Upper lobe of left lung (tissue), 6 donors: Measurements from ENCODE around the gene SEPTIN1. TPM values are rescaled to one million over a fixed set of nuclear protein-coding genes. Genes with fewer than 3 reads are reported as not detected.

Experiments
- ATAC-seq, 2 donors: fragments of 200-7000 bp; cut with Tn5 transposase; one replicate each; pipeline ENCODE4 v1.9.1; 2022; ENCODE audit warnings: mild to moderate bottlenecking in 2 of 2, moderate library complexity in 2 of 2; ENCODE audit not compliant: low FRiP score in 2 of 2
- DNase-seq, 2 donors: peaks; one replicate each; pipeline ENCODE4 v3.0.0-alpha.2; 2019 to 2020
- H3K27ac ChIP-seq, 4 donors: fragments of 200-600 bp; sonication (generic); one replicate each; pipeline ENCODE4 v1.5.1; 2016 to 2019
- H3K27me3 ChIP-seq, 4 donors: fragments of 200-600 bp; sonication (generic); one replicate each; pipeline ENCODE4 v1.5.1; 2017 to 2019
- H3K36me3 ChIP-seq, 4 donors: fragments of 200-600 bp; sonication (generic); one replicate each; pipeline ENCODE4 v1.5.1; 2016 to 2019
- H3K4me1 ChIP-seq, 4 donors: fragments of 200-600 bp; sonication (generic); one replicate each; pipeline ENCODE4 v1.5.1; 2018 to 2019
- H3K4me3 ChIP-seq, 4 donors: fragments of 200-600 bp; sonication (generic); one replicate each; pipeline ENCODE4 v1.5.1; 2017 to 2019; ENCODE audit warnings: mild to moderate bottlenecking in 2 of 4, moderate library complexity in 1 of 4
- H3K9me3 ChIP-seq, 4 donors: fragments of 200-600 bp; sonication (generic); one replicate each; pipeline ENCODE4 v1.5.1; 2018 to 2019
- CTCF ChIP-seq, 6 experiments: fragments of 450-650 bp in 4 of 6; fragments of 200-600 bp in 2 of 6; sonication (generic) in 2 of 6; IDR thresholded peaks; one replicate each; pipeline ENCODE4 v1.5.1; 2016 to 2019; ENCODE audit warnings: antibody characterized with exemption in 6 of 6
- EP300 ChIP-seq, 4 donors: sonication (generic); formaldehyde crosslinking; IDR thresholded peaks; one replicate each; pipeline ENCODE4 v1.5.1; 2017; ENCODE audit warnings: antibody characterized with exemption in 4 of 4, control low read depth in 2 of 4
- POLR2A ChIP-seq, 4 donors: fragments of 450-650 bp; IDR thresholded peaks; one replicate each; pipeline ENCODE4 v1.5.1; 2016 to 2017; ENCODE audit warnings: antibody characterized with exemption in 4 of 4, mild to moderate bottlenecking in 2 of 4
- POLR2AphosphoS5 ChIP-seq, 2 donors: sonication (generic); formaldehyde crosslinking; IDR thresholded peaks; one replicate each; pipeline ENCODE4 v1.5.1; 2017; ENCODE audit warnings: antibody characterized with exemption in 2 of 2
- WGBS, 2 donors: methylation state at CpG; one replicate each; pipeline ENCODE4 v1.1.5; 2017 to 2018; 5-methylcytosine and 5-hydroxymethylcytosine counted together
- total RNA-seq, 6 donors: library from RNA; depleted of rRNA in 4 of 6; stranded (reverse); fragments of >200 nt in 4 of 6; gene quantifications; one replicate each; pipeline versions ENCODE4 v1.1.0 to v1.2.1, GENCODE V29; 2016 to 2021
- donor health status: DM: no; HTN: no; CAD: no; lungs with moderate emphysema.
- donor health status: DM: no; HTN: yes; CAD: no; lungs with severe emphysema.

The SEPTIN1 gene
- total RNA-seq, 6 donors from 2014 or later = 3.5 to 13.6 (median 7.1) TPM

DNA sequence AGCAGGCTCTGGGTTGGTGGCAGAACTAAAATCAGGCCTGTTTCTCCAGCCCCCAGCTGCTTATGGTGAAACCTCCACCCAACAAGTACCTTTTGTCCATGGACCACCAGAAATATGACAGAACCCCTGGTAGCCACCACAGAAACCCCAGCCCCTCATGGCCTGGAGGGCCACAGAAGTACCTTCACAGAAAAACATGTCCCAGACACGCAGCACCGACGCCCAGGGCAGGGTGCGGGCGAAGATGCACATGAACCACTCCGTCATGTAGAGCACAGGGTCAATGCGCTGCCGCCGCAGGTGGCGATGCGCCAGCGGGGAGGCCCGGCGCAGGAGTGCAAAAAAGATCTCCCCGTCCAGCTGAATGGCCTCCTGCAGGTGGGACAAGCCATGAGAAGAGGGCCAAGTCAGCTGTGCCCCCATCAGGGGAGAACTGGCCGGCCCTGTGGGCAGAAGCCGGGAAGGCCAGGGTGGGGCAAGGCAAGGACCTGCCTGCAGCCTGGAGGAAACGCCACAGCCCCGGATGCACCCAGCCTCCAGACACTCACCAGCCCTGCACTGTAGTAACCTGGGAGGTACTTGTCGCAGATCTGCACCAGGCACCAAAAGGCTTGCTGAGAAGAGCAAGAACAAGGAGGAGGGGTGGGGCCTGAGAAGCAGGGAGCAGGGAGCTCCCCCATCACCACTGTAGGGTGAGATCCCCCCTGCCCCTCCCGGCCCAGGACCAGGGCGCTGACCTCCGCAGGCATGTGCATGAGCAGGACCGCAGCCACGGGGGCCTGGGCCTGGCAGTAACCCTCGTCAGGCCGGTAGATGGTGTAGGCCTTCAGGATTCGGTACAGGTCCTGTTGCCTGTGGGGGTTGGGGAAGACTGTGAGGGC is 23.1 kb downstream of the SEPTIN1 start:
- H3K4me3 ChIP-seq = no peak overlapping the region
- peaks cover 14 to 28% (median 16%) of the 10 kb centered on the region in 4 donors for H3K4me1 ChIP-seq
- H3K27me3 ChIP-seq = no peaks in the 10 kb centered on the region
- peaks cover 12 to 67% (median 43%) of the 10 kb centered on the region in 4 donors for H3K36me3 ChIP-seq
- no peaks in the 10 kb centered on the region for H3K9me3 ChIP-seq
- DNase-seq (peak in 1 of 2 donors; percentile 80), ATAC-seq (no peak)
- no peak for TF ChIP-seq POLR2A (IDR thresholded peaks at IDR 0.05)
- TF ChIP-seq EP300 (IDR thresholded peaks at IDR 0.05) = no peak
- TF ChIP-seq POLR2AphosphoS5 (IDR thresholded peaks at IDR 0.05) = no peak
- H3K27ac ChIP-seq = no peak overlapping the region
- 92 to 98% methylated on average over 16 to 24 of the region's 28 CpGs for WGBS, 2 donors

DNA sequence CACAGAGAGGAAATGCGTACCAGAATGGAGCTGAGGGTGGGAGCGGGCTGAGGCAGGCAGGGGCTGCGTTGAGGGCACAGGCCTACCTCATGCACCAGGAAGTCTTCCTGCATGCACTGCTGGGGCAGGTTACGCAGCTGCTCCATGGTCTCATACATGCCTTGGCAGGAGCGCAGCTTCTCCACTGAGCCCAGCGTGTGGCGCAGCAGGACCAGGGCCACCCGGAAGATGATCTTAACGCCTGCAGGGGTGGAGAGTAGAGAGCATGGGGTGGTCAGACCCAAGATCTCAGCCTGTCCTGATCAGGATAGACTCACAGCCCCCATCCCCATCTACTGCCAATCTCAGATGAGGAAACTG is 23.8 kb downstream of the SEPTIN1 start:
- Histone ChIP-seq H3K27ac (no peak overlapping the region), H3K4me1 (peaks cover 20 to 34% (median 23%) of the 10 kb centered on the region in 4 donors), H3K9me3 (no peaks in the 10 kb centered on the region), H3K4me3 (no peak overlapping the region), H3K36me3 (peaks cover 12 to 63% (median 42%) of the 10 kb centered on the region in 4 donors), H3K27me3 (no peaks in the 10 kb centered on the region)
- 94% methylated on average over 5 to 9 of the region's 9 CpGs for WGBS, 2 donors
- no peak for ATAC-seq
- TF ChIP-seq CTCF (IDR thresholded peaks at IDR 0.05) (no peak), POLR2A (IDR thresholded peaks at IDR 0.05) (no peak)
- no peak for DNase-seq

DNA sequence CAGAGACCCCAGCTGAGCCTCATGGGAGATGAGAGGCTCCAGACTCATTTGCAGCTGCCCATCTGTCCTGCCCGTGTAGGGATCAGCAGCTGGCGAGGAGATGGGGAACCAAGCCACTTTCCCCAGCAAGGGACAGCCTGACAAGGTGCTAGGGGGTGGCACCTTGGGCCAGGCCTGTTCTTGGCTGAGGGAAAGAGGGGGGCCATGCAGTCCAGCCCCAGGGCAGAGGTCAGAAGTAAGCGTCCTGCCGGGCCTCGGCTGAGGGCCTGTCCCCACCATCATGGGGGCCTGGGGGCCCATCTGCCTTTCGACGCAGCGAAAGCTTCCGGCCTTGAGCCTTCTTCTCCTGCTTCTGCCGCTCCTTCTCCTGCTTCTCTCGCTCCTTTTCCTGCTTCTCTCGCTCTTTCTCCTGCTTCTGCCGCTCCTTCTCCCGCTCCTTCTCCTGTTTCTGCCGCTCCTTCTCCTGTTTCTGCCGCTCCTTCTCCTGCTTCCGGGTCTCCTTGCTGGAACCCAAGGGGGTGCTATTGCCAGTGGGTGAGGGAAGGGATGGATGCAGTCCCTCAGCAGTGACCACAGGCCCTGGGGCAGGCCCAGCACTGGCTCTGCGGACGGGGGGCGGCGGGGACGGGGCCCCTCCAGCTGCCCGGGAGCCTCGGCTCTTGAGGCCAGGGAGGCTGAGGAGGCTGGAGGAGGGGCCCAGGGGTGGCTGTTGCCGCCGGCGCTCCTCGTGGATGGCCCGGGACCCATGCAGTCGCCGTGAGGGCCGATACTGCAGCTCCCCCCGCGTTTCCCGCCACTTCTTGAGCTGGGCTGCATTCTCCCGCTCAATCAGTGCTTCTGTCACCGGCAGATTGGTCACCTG is 24.4 kb downstream of the SEPTIN1 start:
- 84 to 90% methylated on average over 18 to 30 of the region's 37 CpGs for WGBS, 2 donors
- H3K9me3 ChIP-seq = no peaks in the 10 kb centered on the region
- H3K36me3 ChIP-seq = peaks cover 13 to 63% (median 46%) of the 10 kb centered on the region in 4 donors
- no peak for TF ChIP-seq CTCF (IDR thresholded peaks at IDR 0.05)
- TF ChIP-seq EP300 (IDR thresholded peaks at IDR 0.05) = no peak
- TF ChIP-seq POLR2AphosphoS5 (IDR thresholded peaks at IDR 0.05) = no peak
- TF ChIP-seq POLR2A (IDR thresholded peaks at IDR 0.05) = no peak
- H3K4me3 ChIP-seq = no peak overlapping the region
- ATAC-seq = no peak
- H3K27me3 ChIP-seq = no peaks in the 10 kb centered on the region
- no peak overlapping the region for H3K27ac ChIP-seq
- H3K4me1 ChIP-seq = peaks cover 26 to 41% (median 28%) of the 10 kb centered on the region in 4 donors
- peak in 1 of 2 donors; percentile 78 for DNase-seq

DNA sequence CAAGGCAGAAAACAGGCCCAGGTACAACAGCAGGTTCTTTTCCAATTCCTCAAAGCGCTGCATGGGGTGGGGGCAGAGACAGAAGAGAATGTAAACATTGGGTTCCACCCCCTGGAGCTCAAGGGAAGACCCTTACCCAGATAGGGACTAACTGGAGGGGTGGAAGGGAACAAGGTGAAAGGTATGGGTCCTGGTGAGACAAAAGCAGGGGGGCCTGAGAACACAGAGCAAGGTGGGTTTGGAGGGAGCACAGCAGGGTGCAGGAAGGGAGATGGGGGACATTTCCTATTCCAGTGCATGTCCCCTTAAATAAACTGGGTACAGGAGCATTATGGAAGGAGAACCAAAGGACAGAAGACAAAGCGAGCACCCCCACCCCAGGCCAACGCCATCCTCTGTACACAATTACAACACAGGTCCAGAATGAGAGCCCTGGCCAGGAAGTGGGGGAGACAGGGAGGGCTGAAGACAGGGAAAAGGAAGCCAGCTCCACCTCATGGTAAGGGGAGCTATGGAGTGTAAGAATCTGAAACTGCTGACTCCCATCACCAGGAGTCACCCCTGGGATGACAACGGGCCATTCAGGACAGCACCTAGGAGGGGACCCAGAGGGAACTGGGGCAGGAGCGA is 25.2 kb downstream of the SEPTIN1 start:
- no peak overlapping the region for H3K4me3 ChIP-seq
- no peaks in the 10 kb centered on the region for H3K9me3 ChIP-seq
- H3K36me3 ChIP-seq = peaks cover 20 to 66% (median 47%) of the 10 kb centered on the region in 4 donors
- ATAC-seq = no peak
- peaks cover 34 to 48% (median 35%) of the 10 kb centered on the region in 4 donors for H3K4me1 ChIP-seq
- H3K27me3 ChIP-seq = no peaks in the 10 kb centered on the region
- 69 to 73% methylated on average over 5 of the region's 5 CpGs for WGBS, 2 donors
- H3K27ac ChIP-seq = peak overlapping the region in 1 of 4 donors; percentile 96
- DNase-seq = no peak
- TF ChIP-seq POLR2AphosphoS5 (IDR thresholded peaks at IDR 0.05) (no peak), POLR2A (IDR thresholded peaks at IDR 0.05) (no peak), CTCF (IDR thresholded peaks at IDR 0.05) (no peak)
